Caco-2 (cell line): ENCODE data around the gene USP25. TPM values are rescaled to one million over a fixed set of nuclear protein-coding genes. Genes with fewer than 3 reads are reported as not detected.

Experiments
- BruUV-seq: library from RNA; stranded (reverse); fragments of 400-500 nt; replicated peaks from 2 replicates; lab custom pipeline; 2021; lab: Mats Ljungman, UMichigan
- CTCF ChIA-PET: fragments of 300-600 bp; sonication (Branson Sonifier 250); formaldehyde crosslinking; loops from one replicate; lab custom pipeline; 2022; ENCODE audit warnings: antibody characterized with exemption; lab: Charles Lee
- POLR2A ChIA-PET: fragments of 300-600 bp; sonication (Branson Sonifier 250); formaldehyde crosslinking; loops from one replicate; lab custom pipeline; 2022; ENCODE audit warnings: antibody characterized with exemption; lab: Charles Lee
- DNase-seq, 2 experiments: peaks; one replicate each; pipeline versions ENCODE4 v3.0.0 to v3.0.0-alpha.2; 2020 to 2022
- H3K27me3 ChIP-seq: replicated peaks from 2 replicates; pipeline ENCODE4 v1.6.0; 2011; ENCODE audit warnings: low read length; ENCODE audit not compliant: control insufficient read depth, insufficient read depth
- H3K36me3 ChIP-seq: 2 replicates; pipeline ENCODE4 v1.5.1; 2011; ENCODE audit warnings: low read length; ENCODE audit not compliant: control insufficient read depth, insufficient read depth
- H3K4me1 ChIP-seq: fragments of 250-450 bp; sonication (Bioruptor Pico); 2 replicates; pipeline ENCODE4 v1.5.1; 2020; ENCODE audit warnings: mild to moderate bottlenecking
- H3K4me3 ChIP-seq: 2 replicates; pipeline ENCODE4 v1.5.1; 2011; ENCODE audit warnings: low read depth, mild to moderate bottlenecking, control low read depth, low read length
- H3K9me3 ChIP-seq: fragments of 250-450 bp; sonication (Bioruptor Pico); 2 replicates; pipeline ENCODE4 v1.5.1; 2020; ENCODE audit warnings: mild to moderate bottlenecking, moderate library complexity
- H3K27ac Mint-ChIP-seq: one replicate; pipeline ENCODE4 v1.8.0; 2022; ENCODE audit warnings: mixed read lengths; ENCODE audit not compliant: unreplicated experiment
- H3K27me3 Mint-ChIP-seq: one replicate; pipeline ENCODE4 v1.8.0; 2022; ENCODE audit warnings: mixed read lengths; ENCODE audit not compliant: insufficient read depth, unreplicated experiment
- H3K36me3 Mint-ChIP-seq: one replicate; pipeline ENCODE4 v1.8.0; 2022; ENCODE audit warnings: mild to moderate bottlenecking, mixed read lengths; ENCODE audit not compliant: insufficient read depth, unreplicated experiment
- H3K4me1 Mint-ChIP-seq: one replicate; pipeline ENCODE4 v1.8.0; 2022; ENCODE audit warnings: low read depth, mixed read lengths; ENCODE audit not compliant: unreplicated experiment
- H3K4me3 Mint-ChIP-seq: one replicate; pipeline ENCODE4 v1.8.0; 2022; ENCODE audit warnings: mild to moderate bottlenecking, moderate library complexity, mixed read lengths; ENCODE audit not compliant: unreplicated experiment
- H3K9me3 Mint-ChIP-seq: one replicate; pipeline ENCODE4 v1.8.0; 2022; ENCODE audit warnings: mixed read lengths; ENCODE audit not compliant: unreplicated experiment
- intact Hi-C: fragments of 100-400 bp; cut with micrococcal nuclease; formaldehyde crosslinking; loops from one replicate; pipeline ENCODE4 v1.10.0; 2022; ENCODE audit not compliant: unreplicated experiment
- total RNA-seq: library from RNA; stranded (reverse); gene quantifications from 2 replicates; pipeline ENCODE4 v1.2.3, GENCODE V29; 2022
- TF ChIP-seq, protein P1 (sequence below), 2 experiments: fragments of 200-600 bp in 1 of 2; IDR thresholded peaks; 1 replicate in 1 of 2; 2 replicates in 1 of 2; pipeline versions ENCODE4 v1.5.1 to v1.8.0; 2011 to 2022; ENCODE audit warnings: antibody characterized with exemption in 1 of 2, control low read depth in 1 of 2, inconsistent platforms in 1 of 2, low read depth in 1 of 2, low read length in 1 of 2, mild to moderate bottlenecking in 1 of 2, moderate library complexity in 1 of 2; ENCODE audit not compliant: insufficient read depth in 1 of 2, severe bottlenecking in 1 of 2, unreplicated experiment in 1 of 2

Gene USP25
- total RNA-seq, 1 experiment from 2014 or later = 44.3 TPM

DNA sequence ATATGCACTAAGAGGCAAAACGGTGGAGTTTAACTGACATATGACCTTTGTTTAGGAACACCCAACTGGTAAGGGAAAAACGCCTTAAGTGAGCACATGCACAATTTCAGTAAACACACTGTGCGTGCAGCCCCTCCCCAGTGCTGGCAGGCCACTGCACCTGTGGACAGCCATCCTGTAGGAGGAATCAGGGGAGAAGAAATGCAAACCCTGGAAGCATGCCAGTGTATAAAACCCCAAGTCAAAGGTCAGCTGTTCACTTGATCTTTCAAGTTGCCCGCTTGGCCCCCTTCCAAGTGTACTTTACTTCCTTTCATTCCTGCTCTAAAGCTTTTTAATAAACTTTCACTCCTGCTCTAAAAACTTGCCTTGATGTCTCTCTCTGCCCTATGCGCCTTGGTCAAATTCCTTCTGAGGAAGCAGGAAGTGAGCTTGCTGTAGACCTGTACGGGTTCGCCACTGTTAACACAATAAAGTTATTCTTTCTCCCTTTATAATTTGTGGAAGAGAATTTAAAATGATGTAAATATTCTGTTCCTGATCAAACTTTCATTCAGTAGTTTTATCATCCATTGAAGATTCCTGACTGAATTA is 31.8 kb downstream of the USP25 start:
- no peak for DNase-seq
- Histone ChIP-seq H3K36me3 (no peaks in the 10 kb centered on the region), H3K4me3 (no peak overlapping the region), H3K9me3 (peaks cover 4% of the 10 kb centered on the region; the same call in 1 of the 2 replicates), H3K4me1 (peaks cover 28% of the 10 kb centered on the region), H3K27me3 (no peaks in the 10 kb centered on the region)
- no peaks in the 10 kb centered on the region for H3K27me3 Mint-ChIP-seq
- BruUV-seq = no TSS peak
- TF ChIP-seq, protein P1, sequence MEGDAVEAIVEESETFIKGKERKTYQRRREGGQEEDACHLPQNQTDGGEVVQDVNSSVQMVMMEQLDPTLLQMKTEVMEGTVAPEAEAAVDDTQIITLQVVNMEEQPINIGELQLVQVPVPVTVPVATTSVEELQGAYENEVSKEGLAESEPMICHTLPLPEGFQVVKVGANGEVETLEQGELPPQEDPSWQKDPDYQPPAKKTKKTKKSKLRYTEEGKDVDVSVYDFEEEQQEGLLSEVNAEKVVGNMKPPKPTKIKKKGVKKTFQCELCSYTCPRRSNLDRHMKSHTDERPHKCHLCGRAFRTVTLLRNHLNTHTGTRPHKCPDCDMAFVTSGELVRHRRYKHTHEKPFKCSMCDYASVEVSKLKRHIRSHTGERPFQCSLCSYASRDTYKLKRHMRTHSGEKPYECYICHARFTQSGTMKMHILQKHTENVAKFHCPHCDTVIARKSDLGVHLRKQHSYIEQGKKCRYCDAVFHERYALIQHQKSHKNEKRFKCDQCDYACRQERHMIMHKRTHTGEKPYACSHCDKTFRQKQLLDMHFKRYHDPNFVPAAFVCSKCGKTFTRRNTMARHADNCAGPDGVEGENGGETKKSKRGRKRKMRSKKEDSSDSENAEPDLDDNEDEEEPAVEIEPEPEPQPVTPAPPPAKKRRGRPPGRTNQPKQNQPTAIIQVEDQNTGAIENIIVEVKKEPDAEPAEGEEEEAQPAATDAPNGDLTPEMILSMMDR (IDR thresholded peaks at IDR 0.05; ENCODE audit: insufficient read depth in 1 of 2, low read depth in 1 of 2, low read length in 1 of 2, severe bottlenecking in 1 of 2, unreplicated experiment in 1 of 2) = no peak
- POLR2A ChIA-PET = no interaction called here
- no peak overlapping the region for H3K4me3 Mint-ChIP-seq
- CTCF ChIA-PET = no interaction called here
- H3K4me1 Mint-ChIP-seq = peaks cover 19% of the 10 kb centered on the region
- peaks cover 21% of the 10 kb centered on the region for H3K36me3 Mint-ChIP-seq
- intact Hi-C loops = no loop called here
- H3K9me3 Mint-ChIP-seq = peaks cover 20% of the 10 kb centered on the region
- H3K27ac Mint-ChIP-seq = no peak overlapping the region

DNA sequence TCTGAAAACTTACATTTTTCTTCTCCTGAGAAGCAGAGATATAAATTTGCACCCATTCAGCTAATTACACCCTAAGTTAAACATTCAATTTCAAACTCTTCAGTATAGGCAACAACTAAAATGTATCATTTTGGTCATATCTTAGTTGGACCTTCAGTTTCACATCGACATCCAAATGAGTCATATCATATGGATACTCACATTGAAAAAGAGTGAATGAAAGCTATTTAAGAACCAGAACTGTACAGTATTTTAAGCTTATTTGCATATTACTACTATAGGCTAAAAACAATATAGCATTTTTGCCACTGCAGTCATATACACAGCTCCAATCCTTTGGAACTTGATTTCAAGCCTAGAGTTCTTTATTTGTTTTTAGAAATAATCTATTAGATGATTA is 33.6 kb downstream of the USP25 start:
- peaks cover 27% of the 10 kb centered on the region for H3K4me1 Mint-ChIP-seq

DNA sequence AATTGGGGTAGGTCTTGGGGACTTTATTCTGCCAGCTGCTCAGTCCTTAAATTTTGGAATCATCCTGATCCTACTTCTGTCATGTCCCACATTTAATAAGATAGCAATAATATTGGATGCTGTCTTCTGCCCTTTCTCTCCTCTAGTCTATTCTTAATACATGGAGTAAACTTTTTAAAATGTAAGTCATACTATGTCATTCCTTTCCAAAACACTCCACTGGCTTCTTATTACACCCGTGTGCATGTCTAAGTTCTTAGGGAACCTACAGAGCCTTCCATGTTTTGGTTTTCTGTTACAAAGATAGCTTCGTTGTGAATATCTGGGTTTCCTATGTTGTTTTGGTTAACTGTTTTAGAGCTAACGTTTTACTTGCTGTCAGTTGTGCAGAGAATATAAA is 35.1 kb downstream of the USP25 start:
- no peak overlapping the region for H3K4me3 ChIP-seq
- DNase-seq = no peak
- Mint-ChIP-seq H3K36me3 (peaks cover 21% of the 10 kb centered on the region), H3K4me3 (no peak overlapping the region), H3K27me3 (no peaks in the 10 kb centered on the region), H3K9me3 (no peaks in the 10 kb centered on the region), H3K4me1 (peaks cover 25% of the 10 kb centered on the region), H3K27ac (no peak overlapping the region)
- CTCF ChIA-PET = no interaction called here
- peaks cover 22% of the 10 kb centered on the region for H3K4me1 ChIP-seq
- H3K9me3 ChIP-seq = no peaks in the 10 kb centered on the region
- no peaks in the 10 kb centered on the region for H3K27me3 ChIP-seq
- no peaks in the 10 kb centered on the region for H3K36me3 ChIP-seq
- POLR2A ChIA-PET = no interaction called here
- no TSS peak for BruUV-seq
- intact Hi-C loops = no loop called here
- TF ChIP-seq, protein P1 (IDR thresholded peaks at IDR 0.05; ENCODE audit: insufficient read depth in 1 of 2, low read depth in 1 of 2, low read length in 1 of 2, severe bottlenecking in 1 of 2, unreplicated experiment in 1 of 2) = no peak

More for the DNA sequence above, 33.6 kb downstream of the USP25 start:
- peaks cover 3% of the 10 kb centered on the region for H3K9me3 Mint-ChIP-seq
- H3K4me1 ChIP-seq = peaks cover 32% of the 10 kb centered on the region
- CTCF ChIA-PET = no interaction called here
- H3K4me3 Mint-ChIP-seq = no peak overlapping the region
- no peak overlapping the region for H3K4me3 ChIP-seq
- no TSS peak for BruUV-seq
- peaks cover 21% of the 10 kb centered on the region for H3K36me3 Mint-ChIP-seq
- intact Hi-C loops = no loop called here
- H3K27ac Mint-ChIP-seq = no peak overlapping the region
- TF ChIP-seq, protein P1 (IDR thresholded peaks at IDR 0.05; ENCODE audit: insufficient read depth in 1 of 2, low read depth in 1 of 2, low read length in 1 of 2, severe bottlenecking in 1 of 2, unreplicated experiment in 1 of 2) = no peak
- H3K27me3 ChIP-seq = no peaks in the 10 kb centered on the region
- no peaks in the 10 kb centered on the region for H3K36me3 ChIP-seq
- no peaks in the 10 kb centered on the region for H3K27me3 Mint-ChIP-seq
- DNase-seq = no peak
- POLR2A ChIA-PET = no interaction called here
- no peaks in the 10 kb centered on the region for H3K9me3 ChIP-seq
